Endodermal cell (in vitro differentiated cells): ENCODE measurements around the gene PPP2R5C. TPM values are rescaled to one million over a fixed set of nuclear protein-coding genes. Genes with fewer than 3 reads are reported as not detected.

Experiments
- DNase-seq: peaks from one replicate; pipeline ENCODE4 v3.0.0-alpha.2; 2017
- H3K27ac ChIP-seq: 2 replicates; pipeline ENCODE4 v1.5.1; 2013; ENCODE audit warnings: mild to moderate bottlenecking, low read depth, low read length, moderate library complexity
- H3K27me3 ChIP-seq: 2 replicates; pipeline ENCODE4 v1.6.1; 2013; ENCODE audit warnings: mild to moderate bottlenecking, low read length, moderate library complexity; ENCODE audit not compliant: insufficient read depth, control insufficient read depth, poor library complexity, severe bottlenecking
- H3K36me3 ChIP-seq: 2 replicates; pipeline ENCODE4 v1.7.0; 2013; ENCODE audit warnings: mild to moderate bottlenecking, low read length, moderate library complexity; ENCODE audit not compliant: control insufficient read depth, insufficient read depth
- H3K4me1 ChIP-seq: one replicate; pipeline ENCODE4 v1.7.0; 2013; ENCODE audit warnings: low read length; ENCODE audit not compliant: control insufficient read depth, insufficient read depth
- H3K4me3 ChIP-seq: 2 replicates; pipeline ENCODE4 v1.5.1; 2013; ENCODE audit warnings: mild to moderate bottlenecking, low read length, moderate library complexity
- H3K9ac ChIP-seq: 2 replicates; pipeline ENCODE4 v1.6.1; 2013; ENCODE audit warnings: mild to moderate bottlenecking, low read length, moderate library complexity; ENCODE audit not compliant: poor library complexity, severe bottlenecking; ENCODE audit errors: extremely low read depth
- H3K9me3 ChIP-seq: 2 replicates; pipeline ENCODE4 v1.6.1; 2013; ENCODE audit warnings: mild to moderate bottlenecking, low read length, moderate library complexity; ENCODE audit not compliant: control insufficient read depth
- H3K27ac Mint-ChIP-seq: 2 replicates; pipeline ENCODE4 v1.8.0; 2020; ENCODE audit warnings: mixed read lengths
- H3K27me3 Mint-ChIP-seq: 2 replicates; pipeline ENCODE4 v1.8.0; 2021; ENCODE audit warnings: mild to moderate bottlenecking, mixed read lengths; ENCODE audit not compliant: insufficient read depth
- H3K36me3 Mint-ChIP-seq: 2 replicates; pipeline ENCODE4 v1.8.0; 2020; ENCODE audit warnings: low read depth, mixed read lengths
- H3K4me1 Mint-ChIP-seq: 2 replicates; pipeline ENCODE4 v1.8.0; 2020; ENCODE audit warnings: mixed read lengths
- H3K4me3 Mint-ChIP-seq: 2 replicates; pipeline ENCODE4 v1.8.0; 2020; ENCODE audit warnings: mild to moderate bottlenecking, moderate library complexity, mixed read lengths
- H3K9me3 Mint-ChIP-seq: 2 replicates; pipeline ENCODE4 v1.8.0; 2020; ENCODE audit warnings: mild to moderate bottlenecking, mixed read lengths
- WGBS, 2 experiments: methylation state at CpG; one replicate each; pipeline versions ENCODE4 v1.1.5 to v1.1.7; 2013; ENCODE audit warnings: missing lambda C conversion rate in 2 of 2, mixed read lengths in 1 of 2; ENCODE audit not compliant: insufficient coverage in 1 of 2, insufficient read length in 1 of 2; 5-methylcytosine and 5-hydroxymethylcytosine counted together
- total RNA-seq, 2 donors: library from RNA; stranded (reverse); fragmentation: NEBNext Ultra II Directional in 1 of 2; extraction: Animal tissue kit (Norgen Biotek cat#: 25700) in 1 of 2; gene quantifications; 2 replicates in 1 of 2; 3 replicates in 1 of 2; pipeline ENCODE4 v1.2.1, GENCODE V29; 2021
- TF ChIP-seq, protein P1 (sequence below): fragments of 200-600 bp; sonication (generic); conservative IDR thresholded peaks from 2 replicates; pipeline ENCODE4 v1.5.0; 2021; ENCODE audit warnings: antibody characterized with exemption, mild to moderate bottlenecking

Gene PPP2R5C
- total RNA-seq, 2 donors from 2014 or later = 116 to 117 TPM

- Mint-ChIP-seq H3K36me3 (no peaks in the 10 kb centered on the region), H3K27ac (no peak overlapping the region), H3K9me3 (peaks cover 6% of the 10 kb centered on the region), H3K27me3 (peaks cover 7% of the 10 kb centered on the region), H3K4me3 (peak overlapping the region; percentile 13), H3K4me1 (peaks cover 16% of the 10 kb centered on the region)
- Histone ChIP-seq H3K9ac (no peak overlapping the region), H3K36me3 (no peaks in the 10 kb centered on the region), H3K27ac (no peak overlapping the region), H3K4me3 (no peak overlapping the region), H3K27me3 (no peaks in the 10 kb centered on the region), H3K9me3 (no peaks in the 10 kb centered on the region), H3K4me1 (no peaks in the 10 kb centered on the region)
- 82 to 92% methylated on average over 13 to 14 of the region's 14 CpGs for WGBS, 2 experiments
- TF ChIP-seq, protein P1, sequence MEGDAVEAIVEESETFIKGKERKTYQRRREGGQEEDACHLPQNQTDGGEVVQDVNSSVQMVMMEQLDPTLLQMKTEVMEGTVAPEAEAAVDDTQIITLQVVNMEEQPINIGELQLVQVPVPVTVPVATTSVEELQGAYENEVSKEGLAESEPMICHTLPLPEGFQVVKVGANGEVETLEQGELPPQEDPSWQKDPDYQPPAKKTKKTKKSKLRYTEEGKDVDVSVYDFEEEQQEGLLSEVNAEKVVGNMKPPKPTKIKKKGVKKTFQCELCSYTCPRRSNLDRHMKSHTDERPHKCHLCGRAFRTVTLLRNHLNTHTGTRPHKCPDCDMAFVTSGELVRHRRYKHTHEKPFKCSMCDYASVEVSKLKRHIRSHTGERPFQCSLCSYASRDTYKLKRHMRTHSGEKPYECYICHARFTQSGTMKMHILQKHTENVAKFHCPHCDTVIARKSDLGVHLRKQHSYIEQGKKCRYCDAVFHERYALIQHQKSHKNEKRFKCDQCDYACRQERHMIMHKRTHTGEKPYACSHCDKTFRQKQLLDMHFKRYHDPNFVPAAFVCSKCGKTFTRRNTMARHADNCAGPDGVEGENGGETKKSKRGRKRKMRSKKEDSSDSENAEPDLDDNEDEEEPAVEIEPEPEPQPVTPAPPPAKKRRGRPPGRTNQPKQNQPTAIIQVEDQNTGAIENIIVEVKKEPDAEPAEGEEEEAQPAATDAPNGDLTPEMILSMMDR = no peak
- peak; percentile 78 for DNase-seq
Observed at GRCh38 chr14:101726295-101726953, 35.1 kb upstream of the PPP2R5C start.

DNA sequence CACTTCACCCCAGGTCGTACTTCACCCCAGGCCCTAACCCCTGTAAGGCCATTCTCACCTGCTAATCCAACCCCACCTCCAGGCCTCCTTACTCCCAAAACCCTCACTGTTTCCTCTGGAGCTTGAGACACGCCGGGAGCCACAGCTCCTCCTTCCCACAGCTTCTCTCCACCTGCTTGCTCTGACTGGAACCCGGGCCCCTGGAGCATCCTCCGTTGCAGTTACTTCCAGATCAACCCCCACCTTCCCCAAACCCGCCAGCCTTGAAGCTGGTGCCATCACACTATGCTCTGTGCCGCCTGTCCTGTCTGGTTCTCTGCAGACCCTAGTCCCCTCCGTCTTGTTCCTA lies 34.6 kb upstream of the PPP2R5C start:
- no peak overlapping the region for H3K4me3 ChIP-seq
- H3K27ac ChIP-seq = no peak overlapping the region
- TF ChIP-seq, protein P1 = no peak
- no peaks in the 10 kb centered on the region for H3K27me3 ChIP-seq
- peaks cover 7% of the 10 kb centered on the region for H3K27me3 Mint-ChIP-seq
- H3K36me3 Mint-ChIP-seq = no peaks in the 10 kb centered on the region
- no peaks in the 10 kb centered on the region for H3K4me1 ChIP-seq
- WGBS, 2 experiments = 84 to 88% methylated on average over 8 of the region's 8 CpGs
- H3K9ac ChIP-seq = no peak overlapping the region
- H3K4me3 Mint-ChIP-seq = peak overlapping the region; percentile 13
- H3K9me3 ChIP-seq = no peaks in the 10 kb centered on the region
- H3K36me3 ChIP-seq = no peaks in the 10 kb centered on the region
- H3K9me3 Mint-ChIP-seq = peaks cover 6% of the 10 kb centered on the region
- H3K27ac Mint-ChIP-seq = no peak overlapping the region
- H3K4me1 Mint-ChIP-seq = peaks cover 20% of the 10 kb centered on the region
- no peak for DNase-seq

GRCh38 chr14:101727611-101728366 lies 33.7 kb upstream of the PPP2R5C start:
- Histone ChIP-seq H3K27me3 (no peaks in the 10 kb centered on the region), H3K4me3 (no peak overlapping the region), H3K27ac (no peak overlapping the region), H3K9me3 (no peaks in the 10 kb centered on the region), H3K9ac (no peak overlapping the region), H3K36me3 (no peaks in the 10 kb centered on the region), H3K4me1 (no peaks in the 10 kb centered on the region)
- 90 to 94% methylated on average over 5 to 7 of the region's 7 CpGs for WGBS, 2 experiments
- Mint-ChIP-seq H3K4me3 (no peak overlapping the region), H3K27me3 (peaks cover 7% of the 10 kb centered on the region), H3K36me3 (no peaks in the 10 kb centered on the region), H3K27ac (no peak overlapping the region), H3K4me1 (peaks cover 20% of the 10 kb centered on the region), H3K9me3 (peaks cover 3% of the 10 kb centered on the region)
- TF ChIP-seq, protein P1 = no peak
- DNase-seq = no peak
